H1 (cell line): ENCODE data around the gene MYL6B. TPM values are rescaled to one million over a fixed set of nuclear protein-coding genes. Genes with fewer than 3 reads are reported as not detected.

Experiments used
- CTCF ChIA-PET: fragments of 300-600 bp; sonication (Branson Sonifier 250); formaldehyde crosslinking; loops from one replicate; lab custom pipeline; 2021; ENCODE audit not compliant: partially characterized antibody; lab: Charles Lee
- POLR2A ChIA-PET: fragments of 300-600 bp; sonication (Branson Sonifier 250); formaldehyde crosslinking; loops from one replicate; lab custom pipeline; 2021; ENCODE audit warnings: inconsistent platforms; ENCODE audit not compliant: partially characterized antibody; lab: Charles Lee
- DNase-seq, 2 experiments: peaks; one replicate each; pipeline versions ENCODE4 v3.0.0 to v3.0.0-alpha.2; 2010 to 2022; ENCODE audit warnings: low spot score in 2 of 2, low read depth in 1 of 2, mixed read lengths in 1 of 2
- FAIRE-seq: peaks from 2 replicates; lab custom pipeline; 2011; peaks lifted over from hg19 to GRCh38; lab: Jason Lieb, UNC
- H2AFZ ChIP-seq: 2 replicates; pipeline ENCODE4 v1.8.1; 2012; ENCODE audit warnings: low read length, inconsistent platforms
- H2AK5ac ChIP-seq: 2 replicates; pipeline ENCODE4 v1.6.1; 2013; ENCODE audit warnings: low read depth, low read length
- H2BK120ac ChIP-seq: replicated peaks from 2 replicates; pipeline ENCODE3; 2013; ENCODE audit warnings: low read depth, low read length, inconsistent platforms
- H2BK12ac ChIP-seq: 2 replicates; pipeline ENCODE4 v1.6.1; 2013; ENCODE audit warnings: low read depth, low read length
- H2BK15ac ChIP-seq: 2 replicates; pipeline ENCODE4 v1.6.1; 2013; ENCODE audit warnings: low read length
- H2BK20ac ChIP-seq: 2 replicates; pipeline ENCODE4 v1.6.1; 2013; ENCODE audit warnings: low read length
- H2BK5ac ChIP-seq: 2 replicates; pipeline ENCODE4 v1.6.1; 2013; ENCODE audit warnings: low read depth, low read length
- H3K14ac ChIP-seq: 2 replicates; pipeline ENCODE4 v1.6.1; 2013; ENCODE audit warnings: inconsistent platforms; ENCODE audit not compliant: insufficient read length
- H3K18ac ChIP-seq: 2 replicates; pipeline ENCODE4 v1.6.1; 2013; ENCODE audit warnings: low read length; ENCODE audit errors: extremely low read depth
- H3K23ac ChIP-seq: 2 replicates; pipeline ENCODE4 v1.6.1; 2013; ENCODE audit warnings: inconsistent platforms; ENCODE audit not compliant: insufficient read length
- H3K23me2 ChIP-seq: 2 replicates; pipeline ENCODE4 v1.6.1; 2013; ENCODE audit warnings: low read depth, low read length
- H3K27ac ChIP-seq: 2 replicates; pipeline ENCODE4 v1.6.1; 2011; ENCODE audit warnings: low read depth, low read length, inconsistent platforms
- H3K27me3 ChIP-seq, 4 experiments: replicated peaks in 1 of 4; 1 replicate in 1 of 4; 2 replicates in 3 of 4; pipeline versions ENCODE4 v1.6.1 to v1.8.1; 2011 to 2013; ENCODE audit warnings: low read length in 3 of 4, mild to moderate bottlenecking in 3 of 4, inconsistent platforms in 2 of 4, mixed read lengths in 2 of 4, moderate library complexity in 1 of 4; ENCODE audit not compliant: control insufficient read depth in 3 of 4, insufficient read depth in 3 of 4; ENCODE audit errors: extremely low read depth in 1 of 4
- H3K36me3 ChIP-seq, 4 experiments: 2 replicates each; pipeline versions ENCODE4 v1.6.1 to v1.8.1; 2011 to 2013; ENCODE audit warnings: mild to moderate bottlenecking in 4 of 4, low read length in 3 of 4, moderate library complexity in 2 of 4, control low read depth in 1 of 4, inconsistent platforms in 1 of 4; ENCODE audit not compliant: insufficient read depth in 4 of 4, control insufficient read depth in 2 of 4
- H3K4ac ChIP-seq: replicated peaks from 2 replicates; pipeline ENCODE3; 2013; ENCODE audit warnings: low read length, low read depth, mixed read lengths, inconsistent platforms; ENCODE audit not compliant: insufficient read length
- H3K4me1 ChIP-seq, 4 experiments: replicated peaks in 1 of 4; 1 replicate in 1 of 4; 2 replicates in 3 of 4; pipeline versions ENCODE4 v1.6.1 to v1.8.1; 2011 to 2013; ENCODE audit warnings: low read length in 3 of 4, inconsistent platforms in 2 of 4, mixed read lengths in 1 of 4; ENCODE audit not compliant: insufficient read depth in 4 of 4, control insufficient read depth in 3 of 4
- H3K4me2 ChIP-seq, 2 experiments: 2 replicates each; pipeline versions ENCODE4 v1.6.1 to v1.8.1; 2011 to 2013; ENCODE audit warnings: low read depth in 2 of 2, low read length in 2 of 2, control low read depth in 1 of 2, inconsistent platforms in 1 of 2, mild to moderate bottlenecking in 1 of 2; ENCODE audit not compliant: insufficient read depth in 1 of 2
- H3K4me3 ChIP-seq, 4 experiments: fragments of 200-600, 300-600 bp in 1 of 4; sonication (generic), shearing (Covaris generic), sonication (Bioruptor Twin) in 1 of 4; 2 replicates each; pipeline versions ENCODE4 v1.5.1 to v1.8.1; 2011 to 2016; ENCODE audit warnings: low read length in 4 of 4, low read depth in 3 of 4, control low read depth in 2 of 4, inconsistent platforms in 2 of 4, mild to moderate bottlenecking in 2 of 4, mixed read lengths in 1 of 4, moderate library complexity in 1 of 4; ENCODE audit not compliant: insufficient read depth in 2 of 4; ENCODE audit errors: extremely low read depth in 1 of 4
- H3K56ac ChIP-seq: replicated peaks from 2 replicates; pipeline ENCODE3; 2013; ENCODE audit warnings: low read depth, mild to moderate bottlenecking, mixed read lengths, low read length, inconsistent platforms; ENCODE audit not compliant: insufficient read length
- H3K79me1 ChIP-seq: 2 replicates; pipeline ENCODE4 v1.6.1; 2013; ENCODE audit warnings: low read depth, low read length, control low read depth
- H3K79me2 ChIP-seq, 2 experiments: 2 replicates each; pipeline versions ENCODE4 v1.6.1 to v1.8.1; 2012 to 2013; ENCODE audit warnings: low read length in 2 of 2, mild to moderate bottlenecking in 2 of 2, inconsistent platforms in 1 of 2; ENCODE audit not compliant: insufficient read depth in 2 of 2, control insufficient read depth in 1 of 2
- H3K9ac ChIP-seq, 4 experiments: replicated peaks in 1 of 4; 1 replicate in 1 of 4; 2 replicates in 3 of 4; pipeline versions ENCODE4 v1.6.1 to v1.8.1; 2011 to 2013; ENCODE audit warnings: low read depth in 3 of 4, low read length in 3 of 4, control low read depth in 2 of 4, mild to moderate bottlenecking in 2 of 4, moderate library complexity in 2 of 4, inconsistent platforms in 1 of 4; ENCODE audit errors: extremely low read depth in 1 of 4
- H3K9me3 ChIP-seq, 2 experiments: 2 replicates each; pipeline versions ENCODE4 v1.6.1 to v1.8.1; 2012 to 2013; ENCODE audit warnings: mild to moderate bottlenecking in 2 of 2, moderate library complexity in 2 of 2, control low read depth in 1 of 2, inconsistent platforms in 1 of 2, low read depth in 1 of 2, low read length in 1 of 2, mixed read lengths in 1 of 2; ENCODE audit not compliant: insufficient read depth in 2 of 2
- H4K20me1 ChIP-seq, 2 experiments: replicated peaks in 1 of 2; 2 replicates each; pipeline versions ENCODE3 to v1.8.1; 2011 to 2013; ENCODE audit warnings: inconsistent platforms in 2 of 2, low read length in 2 of 2, mild to moderate bottlenecking in 1 of 2; ENCODE audit not compliant: insufficient read depth in 2 of 2, control insufficient read depth in 1 of 2
- H4K5ac ChIP-seq: 2 replicates; pipeline ENCODE4 v1.6.1; 2013; ENCODE audit warnings: low read length, low read depth, mixed read lengths, inconsistent platforms; ENCODE audit not compliant: insufficient read length
- H4K8ac ChIP-seq: 2 replicates; pipeline ENCODE4 v1.8.0; 2013; ENCODE audit warnings: mild to moderate bottlenecking, moderate library complexity, low read length, inconsistent platforms; ENCODE audit not compliant: insufficient read depth; ENCODE audit errors: extremely low read depth
- H4K91ac ChIP-seq: replicated peaks from 2 replicates; pipeline ENCODE3; 2013; ENCODE audit warnings: low read length, mixed read lengths, inconsistent platforms; ENCODE audit not compliant: insufficient read length
- BRCA1 ChIP-seq: IDR thresholded peaks from 2 replicates; pipeline ENCODE4 v1.6.1; 2012; ENCODE audit warnings: low read depth, low read length, improper control_type of control experiment
- CBX5 ChIP-seq: fragments of 300-800, 300-1000 bp; sonication (generic); IDR thresholded peaks from 2 replicates; pipeline ENCODE4 v1.7.1; 2016; ENCODE audit warnings: antibody characterized with exemption, low read length, low read depth
- JUN ChIP-seq: IDR thresholded peaks from 2 replicates; pipeline ENCODE4 v1.6.1; 2011; ENCODE audit warnings: low read depth, mild to moderate bottlenecking, improper control_type of control experiment, low read length
- KDM1A ChIP-seq: fragments of 200-600, 300-600 bp; sonication (generic); IDR thresholded peaks from 2 replicates; pipeline ENCODE4 v1.7.1; 2016; ENCODE audit warnings: mild to moderate bottlenecking, low read length, borderline replicate concordance
- RBBP5 ChIP-seq: IDR thresholded peaks from 2 replicates; pipeline ENCODE4 v1.7.1; 2012; ENCODE audit warnings: low read depth, mild to moderate bottlenecking, inconsistent platforms, low read length, moderate library complexity, borderline replicate concordance
- RFX5 ChIP-seq: IDR thresholded peaks from 2 replicates; pipeline ENCODE4 v1.6.1; 2011; ENCODE audit warnings: low read depth, low read length, improper control_type of control experiment, borderline replicate concordance
- TEAD4 ChIP-seq: IDR thresholded peaks from 2 replicates; pipeline ENCODE4 v1.6.1; 2012; ENCODE audit warnings: low read depth, low read length, inconsistent platforms, mixed read lengths
- WGBS, 2 experiments: shearing (Covaris generic) in 1 of 2; methylation state at CpG; one replicate each; pipeline versions ENCODE4 v1.1.6 to v1.1.7; 2013 to 2015; ENCODE audit warnings: low lambda C conversion rate in 2 of 2, mixed read lengths in 2 of 2, inconsistent platforms in 1 of 2, low coverage in 1 of 2, missing lambda C conversion rate in 1 of 2; ENCODE audit not compliant: insufficient replicate concordance in 2 of 2, insufficient coverage in 1 of 2, insufficient read length in 1 of 2; ENCODE audit errors: extremely low coverage in 1 of 2, missing lambda C conversion rate in 1 of 2; 5-methylcytosine and 5-hydroxymethylcytosine counted together
- polyA plus RNA-seq, 7 experiments: library from polyadenylated mRNA; depleted of rRNA in 3 of 7; stranded (reverse) in 5 of 7; unstranded in 2 of 7; fragments of >200 nt in 5 of 7; fragments of 200-250 nt in 2 of 7; gene quantifications; 1 replicate in 5 of 7; 2 replicates in 1 of 7; 4 replicates in 1 of 7; pipeline versions ENCODE4 v1.2.1 to v1.2.3, GENCODE V29; 2011 to 2013; ENCODE audit warnings: missing spikeins in 2 of 7, mixed read lengths in 2 of 7
- total RNA-seq: library from RNA; stranded (reverse); fragmentation: NEBNext Ultra II Directional; extraction: Animal tissue kit (Norgen Biotek cat#: 25700); gene quantifications from 2 replicates; pipeline ENCODE4 v1.2.1, GENCODE V29; 2021
- TF ChIP-seq, protein P1 (sequence below): IDR thresholded peaks from 2 replicates; pipeline ENCODE4 v1.6.1; 2012; ENCODE audit warnings: low read length, inconsistent platforms
- TF ChIP-seq, protein P2 (sequence below), 3 experiments: IDR thresholded peaks; 1 replicate in 2 of 3; 2 replicates in 1 of 3; pipeline versions ENCODE4 v1.5.1 to v1.6.1; 2011; ENCODE audit warnings: low read length in 3 of 3, mild to moderate bottlenecking in 3 of 3, inconsistent platforms in 2 of 3, low read depth in 1 of 3, moderate library complexity in 1 of 3; ENCODE audit not compliant: insufficient read depth in 1 of 3; ENCODE audit errors: control extremely low read depth in 1 of 3

MYL6B gene
- total and polyA plus RNA-seq, 2 of the 8 experiments (the other 6 are each of a cell fraction or from before 2014, with no cell fraction given) = 163 to 202 TPM

- no peak overlapping the region for H4K8ac ChIP-seq
- no peak overlapping the region for H2BK15ac ChIP-seq
- H2AK5ac ChIP-seq = no peak overlapping the region
- POLR2A ChIA-PET = interaction anchor here (0.9 to 7.1 kb wide), 6 partner anchors 8 to 140 kb away, joined by 3 to 267 read pairs (median 20); partner anchors contain the start of genes ERBB3 and PA2G4
- peaks cover 0 to 5% (median 3%) of the 10 kb centered on the region in 4 experiments; a peak in 4 of 7 replicates for H3K4me1 ChIP-seq
- no peak overlapping the region for H2AFZ ChIP-seq
- no peak overlapping the region for H3K27ac ChIP-seq
- peaks cover 30 to 52% (median 46%) of the 10 kb centered on the region in 4 experiments for H3K36me3 ChIP-seq
- no peaks in the 10 kb centered on the region for H3K9me3 ChIP-seq
- no peak overlapping the region for H3K9ac ChIP-seq
- H2BK12ac ChIP-seq = no peak overlapping the region
- FAIRE-seq (no peak), DNase-seq (no peak)
- H3K18ac ChIP-seq = no peak overlapping the region
- CTCF ChIA-PET = interaction anchor here (0.6 kb wide), 1 partner anchor 58 kb away, joined by 3 read pairs; no protein-coding TSS in a partner anchor
- no peak overlapping the region for H4K5ac ChIP-seq
- peaks cover 3 to 13% of the 10 kb centered on the region in 2 experiments; a peak in 3 of 4 replicates for H3K79me2 ChIP-seq
- no peak overlapping the region for H3K56ac ChIP-seq
- no peak overlapping the region for H3K4me3 ChIP-seq
- H2BK5ac ChIP-seq = no peak overlapping the region
- WGBS, 2 experiments = 100% methylated on average over 1 of the region's 1 CpG; no CpG with 5 or more reads in 1 of the 2 experiments
- H2BK20ac ChIP-seq = no peak overlapping the region
- no peak overlapping the region for H3K23ac ChIP-seq
- H4K20me1 ChIP-seq = no peaks in the 10 kb centered on the region
- H3K23me2 ChIP-seq = peaks cover 10% of the 10 kb centered on the region
- no peaks in the 10 kb centered on the region for H3K27me3 ChIP-seq
- H2BK120ac ChIP-seq = no peak overlapping the region
- no peak overlapping the region for H3K4ac ChIP-seq
- H3K79me1 ChIP-seq = no peaks in the 10 kb centered on the region
- no peak overlapping the region for H3K14ac ChIP-seq
- no peak overlapping the region for H4K91ac ChIP-seq
- no peak overlapping the region for H3K4me2 ChIP-seq
- TF ChIP-seq RBBP5 (no peak), KDM1A (no peak), BRCA1 (no peak), TEAD4 (no peak), RFX5 (no peak), CBX5 (no peak), JUN (no peak)
- TF ChIP-seq, protein P1, sequence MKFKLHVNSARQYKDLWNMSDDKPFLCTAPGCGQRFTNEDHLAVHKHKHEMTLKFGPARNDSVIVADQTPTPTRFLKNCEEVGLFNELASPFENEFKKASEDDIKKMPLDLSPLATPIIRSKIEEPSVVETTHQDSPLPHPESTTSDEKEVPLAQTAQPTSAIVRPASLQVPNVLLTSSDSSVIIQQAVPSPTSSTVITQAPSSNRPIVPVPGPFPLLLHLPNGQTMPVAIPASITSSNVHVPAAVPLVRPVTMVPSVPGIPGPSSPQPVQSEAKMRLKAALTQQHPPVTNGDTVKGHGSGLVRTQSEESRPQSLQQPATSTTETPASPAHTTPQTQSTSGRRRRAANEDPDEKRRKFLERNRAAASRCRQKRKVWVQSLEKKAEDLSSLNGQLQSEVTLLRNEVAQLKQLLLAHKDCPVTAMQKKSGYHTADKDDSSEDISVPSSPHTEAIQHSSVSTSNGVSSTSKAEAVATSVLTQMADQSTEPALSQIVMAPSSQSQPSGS = no peak
- TF ChIP-seq, protein P2, sequence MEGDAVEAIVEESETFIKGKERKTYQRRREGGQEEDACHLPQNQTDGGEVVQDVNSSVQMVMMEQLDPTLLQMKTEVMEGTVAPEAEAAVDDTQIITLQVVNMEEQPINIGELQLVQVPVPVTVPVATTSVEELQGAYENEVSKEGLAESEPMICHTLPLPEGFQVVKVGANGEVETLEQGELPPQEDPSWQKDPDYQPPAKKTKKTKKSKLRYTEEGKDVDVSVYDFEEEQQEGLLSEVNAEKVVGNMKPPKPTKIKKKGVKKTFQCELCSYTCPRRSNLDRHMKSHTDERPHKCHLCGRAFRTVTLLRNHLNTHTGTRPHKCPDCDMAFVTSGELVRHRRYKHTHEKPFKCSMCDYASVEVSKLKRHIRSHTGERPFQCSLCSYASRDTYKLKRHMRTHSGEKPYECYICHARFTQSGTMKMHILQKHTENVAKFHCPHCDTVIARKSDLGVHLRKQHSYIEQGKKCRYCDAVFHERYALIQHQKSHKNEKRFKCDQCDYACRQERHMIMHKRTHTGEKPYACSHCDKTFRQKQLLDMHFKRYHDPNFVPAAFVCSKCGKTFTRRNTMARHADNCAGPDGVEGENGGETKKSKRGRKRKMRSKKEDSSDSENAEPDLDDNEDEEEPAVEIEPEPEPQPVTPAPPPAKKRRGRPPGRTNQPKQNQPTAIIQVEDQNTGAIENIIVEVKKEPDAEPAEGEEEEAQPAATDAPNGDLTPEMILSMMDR (IDR thresholded peaks at IDR 0.05; ENCODE audit: control extremely low read depth in 1 of 3, insufficient read depth in 1 of 3, low read depth in 1 of 3, low read length in 3 of 3) = no peak
Measured at GRCh38 chr12:56114084-56114483, 38.3 kb upstream of the MYL6B start.
